ENCODE data around the gene KCNG1.

KCNG1 gene

GRCh38 chr20:51034988-51035656 is 12.2 kb upstream of the KCNG1 start:
- DNase-seq, result no peak

- DNase-seq, result no peak
Observed at GRCh38 chr20:51034476-51034875, 11.6 kb upstream of the KCNG1 start.

- DNase-seq, result no peak
Observed at GRCh38 chr20:51029963-51030920, 7.3 kb upstream of the KCNG1 start.

- DNase-seq, result no peak
Observed at GRCh38 chr20:51029556-51029955, 6.6 kb upstream of the KCNG1 start.

- DNase-seq, result no peak
Observed at GRCh38 chr20:51028616-51029212, 5.8 kb upstream of the KCNG1 start.

- DNase-seq, result no peak
Observed at GRCh38 chr20:51027035-51027795, 4.3 kb upstream of the KCNG1 start.

GRCh38 chr20:51026269-51026668 is 3.4 kb upstream of the KCNG1 start:
- no peak for DNase-seq

- no peak for DNase-seq
Observed at GRCh38 chr20:51024761-51025160, 1.9 kb upstream of the KCNG1 start.

GRCh38 chr20:51023617-51024155 is 779 bp upstream of the KCNG1 start:
- DNase-seq, result no peak

- no peak for DNase-seq
Observed at GRCh38 chr20:51022227-51022802, 592 bp downstream of the KCNG1 start.

GRCh38 chr20:51021067-51022025 is 1.6 kb downstream of the KCNG1 start:
- DNase-seq, result no peak

- DNase-seq, result no peak
Observed at GRCh38 chr20:51020657-51021056, 2.2 kb downstream of the KCNG1 start.

GRCh38 chr20:51019656-51020592 is 3.0 kb downstream of the KCNG1 start:
- no peak for DNase-seq

- DNase-seq, result no peak
Observed at GRCh38 chr20:51017251-51017650, 5.7 kb downstream of the KCNG1 start.

- no peak for DNase-seq
Observed at GRCh38 chr20:51016521-51016920, 6.4 kb downstream of the KCNG1 start.

GRCh38 chr20:51014797-51015722 is 7.8 kb downstream of the KCNG1 start:
- peak; percentile 19 for DNase-seq

- no peak for DNase-seq
Observed at GRCh38 chr20:51013577-51014330, 9.2 kb downstream of the KCNG1 start.

- no peak for DNase-seq
Observed at GRCh38 chr20:51012357-51012756, 10.6 kb downstream of the KCNG1 start.

Measured in NCI-H2029 (cell line).